ENCODE results near the gene ALKBH3. TPM values are rescaled to one million over a fixed set of nuclear protein-coding genes. Genes with fewer than 3 reads are reported as not detected.
A peak's percentile ranks its signal among the peaks of the same experiment; 100 is the strongest.

The ALKBH3 gene
- total RNA-seq, 1 experiment from 2014 or later, result 18.8 TPM

GRCh38 chr11:43916621-43917020 is 36.0 kb downstream of the ALKBH3 start:
- no peak overlapping the region for H3K9ac ChIP-seq (ENCODE audit: extremely low read depth, insufficient read length, low read length)
- no peak overlapping the region for H2BK120ac ChIP-seq (ENCODE audit: low read depth, low read length, poor library complexity, severe bottlenecking)
- no peaks in the 10 kb centered on the region for H3K79me2 ChIP-seq (ENCODE audit: insufficient read depth, low read length)
- no peak overlapping the region for H4K91ac ChIP-seq (ENCODE audit: insufficient read length, low read depth, low read length)
- H4K8ac ChIP-seq (replicated peaks; ENCODE audit: insufficient read length, low read depth, low read length), result no peak overlapping the region
- no peak overlapping the region for H2BK12ac ChIP-seq (ENCODE audit: insufficient read length, low read depth, low read length)
- no peaks in the 10 kb centered on the region for H3K9me3 Mint-ChIP-seq
- H3K18ac ChIP-seq (ENCODE audit: insufficient read length, low read depth, low read length), result no peak overlapping the region
- H2BK5ac ChIP-seq (ENCODE audit: insufficient read length, low read length), result no peak overlapping the region
- TF ChIP-seq CTCF (conservative IDR thresholded peaks at IDR 0.05), result no peak
- H3K79me1 ChIP-seq (ENCODE audit: insufficient read depth, low read depth, low read length, poor library complexity, severe bottlenecking), result no peaks in the 10 kb centered on the region
- no peak overlapping the region for H2BK15ac ChIP-seq (ENCODE audit: low read depth, low read length)
- H3K4me1 ChIP-seq (ENCODE audit: insufficient read depth, low read length), result peaks cover 5% of the 10 kb centered on the region; the same call in 1 of the 2 replicates
- peaks cover 2% of the 10 kb centered on the region for H4K20me1 ChIP-seq (ENCODE audit: control insufficient read depth, insufficient read depth, insufficient read length)
- H3K14ac ChIP-seq (ENCODE audit: insufficient read depth, low read length), result no peak overlapping the region
- H2BK20ac ChIP-seq (ENCODE audit: low read depth, low read length, poor library complexity, severe bottlenecking), result no peak overlapping the region
- no peak overlapping the region for H3K4me3 Mint-ChIP-seq
- H3K9me3 ChIP-seq (ENCODE audit: control insufficient read depth, low read depth, low read length), result no peaks in the 10 kb centered on the region
- H2AFZ ChIP-seq (ENCODE audit: low read length), result no peak overlapping the region
- DNase-seq, result no peak
- H3K36me3 Mint-ChIP-seq (ENCODE audit: insufficient read depth in 1 of 3, low read depth in 3 of 3), result peaks cover 1 to 15% (median 12%) of the 10 kb centered on the region in 3 experiments; a peak in 5 of 7 replicates
- no peak overlapping the region for H3K23ac ChIP-seq (ENCODE audit: insufficient read length, low read depth, low read length)
- H4K5ac ChIP-seq (ENCODE audit: insufficient read length, low read depth, low read length), result no peak overlapping the region
- no peak overlapping the region for H3K4ac ChIP-seq (ENCODE audit: low read depth, low read length)
- no peak overlapping the region for H3K27ac ChIP-seq (ENCODE audit: insufficient read length, low read depth, low read length)
- no peaks in the 10 kb centered on the region for H3K27me3 Mint-ChIP-seq (ENCODE audit: low read depth)
- no peak overlapping the region for H3K4me2 ChIP-seq (ENCODE audit: insufficient read depth, insufficient read length, low read length)
- no peaks in the 10 kb centered on the region for H3K23me2 ChIP-seq (ENCODE audit: insufficient read length, low read depth, low read length, poor library complexity, severe bottlenecking)
- no peak overlapping the region for H3K56ac ChIP-seq (ENCODE audit: insufficient read length, low read depth, low read length)
- H3K4me1 Mint-ChIP-seq, result peaks cover 30 to 37% of the 10 kb centered on the region in 2 experiments
- H3T11ph ChIP-seq (ENCODE audit: low read length), result no peak overlapping the region
- 0 out of 7 replicates have a peak overlapping the region, but pooled peaks of 1 of the 3 experiments have one; percentile 13 for H3K27ac Mint-ChIP-seq
- WGBS (ENCODE audit: extremely low coverage, insufficient read length, low lambda C conversion rate), result no CpG with 5 or more reads among the region's 2 CpGs
- no peaks in the 10 kb centered on the region for H3K27me3 ChIP-seq (ENCODE audit: insufficient read depth, low read length)
- no peak overlapping the region for H2AK5ac ChIP-seq (ENCODE audit: insufficient read length, low read length)

Data from H9 (cell line).